ENCODE results near the gene DIS3L2. TPM values are rescaled to one million over a fixed set of nuclear protein-coding genes. Genes with fewer than 3 reads are reported as not detected.

The DIS3L2 gene
- total and polyA plus RNA-seq, 2 experiments from 2014 or later: 35.5 to 50.1 TPM

GRCh38 chr2:232190796-232191195, 229.3 kb downstream of the DIS3L2 start:
- Histone ChIP-seq H3K27ac (peak overlapping the region; percentile 74), H3K4me1 (ENCODE audit: low read depth) (peaks cover 12% of the 10 kb centered on the region), H3K9me3 (ENCODE audit: low read depth) (no peaks in the 10 kb centered on the region), H3K4me3 (no peak overlapping the region), H3K36me3 (no peaks in the 10 kb centered on the region), H3K27me3 (no peaks in the 10 kb centered on the region)
- TF ChIP-seq, protein P1, sequence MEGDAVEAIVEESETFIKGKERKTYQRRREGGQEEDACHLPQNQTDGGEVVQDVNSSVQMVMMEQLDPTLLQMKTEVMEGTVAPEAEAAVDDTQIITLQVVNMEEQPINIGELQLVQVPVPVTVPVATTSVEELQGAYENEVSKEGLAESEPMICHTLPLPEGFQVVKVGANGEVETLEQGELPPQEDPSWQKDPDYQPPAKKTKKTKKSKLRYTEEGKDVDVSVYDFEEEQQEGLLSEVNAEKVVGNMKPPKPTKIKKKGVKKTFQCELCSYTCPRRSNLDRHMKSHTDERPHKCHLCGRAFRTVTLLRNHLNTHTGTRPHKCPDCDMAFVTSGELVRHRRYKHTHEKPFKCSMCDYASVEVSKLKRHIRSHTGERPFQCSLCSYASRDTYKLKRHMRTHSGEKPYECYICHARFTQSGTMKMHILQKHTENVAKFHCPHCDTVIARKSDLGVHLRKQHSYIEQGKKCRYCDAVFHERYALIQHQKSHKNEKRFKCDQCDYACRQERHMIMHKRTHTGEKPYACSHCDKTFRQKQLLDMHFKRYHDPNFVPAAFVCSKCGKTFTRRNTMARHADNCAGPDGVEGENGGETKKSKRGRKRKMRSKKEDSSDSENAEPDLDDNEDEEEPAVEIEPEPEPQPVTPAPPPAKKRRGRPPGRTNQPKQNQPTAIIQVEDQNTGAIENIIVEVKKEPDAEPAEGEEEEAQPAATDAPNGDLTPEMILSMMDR (IDR thresholded peaks at IDR 0.05; ENCODE audit: low read depth, low read length): no peak
- DNase-seq (ENCODE audit: low read depth in 1 of 2, low spot score in 1 of 2): peak in 1 of 2 donors; percentile 17

DNA sequence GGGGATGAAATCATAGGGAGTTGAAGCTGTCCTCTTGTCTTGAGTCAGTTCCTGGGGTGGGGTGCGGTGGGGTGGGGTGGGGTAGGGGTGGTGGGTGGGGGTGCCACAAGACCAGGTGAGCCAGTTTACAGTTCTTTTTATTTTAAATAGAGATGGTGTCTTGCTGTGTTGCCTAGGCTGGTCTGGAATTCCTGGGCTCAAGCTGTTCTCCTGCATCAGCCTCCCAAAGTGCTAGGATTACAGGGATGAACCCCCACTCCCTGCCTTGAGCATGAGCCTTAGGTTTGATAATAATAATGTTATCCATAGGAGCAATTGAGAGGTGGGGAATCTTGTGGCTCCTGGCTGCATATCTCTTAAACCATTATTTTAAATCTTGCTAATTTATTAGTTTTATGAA, 234.0 kb downstream of the DIS3L2 start:
- Histone ChIP-seq H3K27me3 (no peaks in the 10 kb centered on the region), H3K9me3 (ENCODE audit: low read depth) (no peaks in the 10 kb centered on the region), H3K4me1 (ENCODE audit: low read depth) (peaks cover 11% of the 10 kb centered on the region), H3K36me3 (no peaks in the 10 kb centered on the region), H3K4me3 (no peak overlapping the region), H3K27ac (no peak overlapping the region)
- TF ChIP-seq, protein P1 (IDR thresholded peaks at IDR 0.05; ENCODE audit: low read depth, low read length): no peak
- DNase-seq (ENCODE audit: low read depth in 1 of 2, low spot score in 1 of 2): no peak

DNA sequence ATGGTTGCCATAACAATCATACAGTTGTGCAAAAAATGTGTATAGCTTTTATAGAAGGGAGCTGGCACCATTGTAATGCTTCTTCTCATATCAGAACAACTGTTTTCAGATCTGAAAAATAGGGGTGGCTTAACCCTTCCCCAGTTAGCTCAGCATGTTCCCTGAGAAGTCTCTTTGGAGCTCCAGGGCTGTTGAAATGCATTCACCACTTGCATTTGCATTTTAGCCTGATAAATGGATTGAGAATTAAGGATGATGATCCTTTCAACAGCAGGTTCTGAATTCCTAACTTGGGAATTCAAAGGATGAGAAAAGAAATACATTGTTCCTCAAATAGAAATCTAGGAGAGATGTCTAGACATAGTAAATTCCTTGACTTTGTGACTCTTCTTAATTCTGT, 235.3 kb downstream of the DIS3L2 start:
- Histone ChIP-seq H3K4me1 (ENCODE audit: low read depth) (peaks cover 4% of the 10 kb centered on the region), H3K27me3 (no peaks in the 10 kb centered on the region), H3K27ac (no peak overlapping the region), H3K9me3 (ENCODE audit: low read depth) (no peaks in the 10 kb centered on the region), H3K36me3 (no peaks in the 10 kb centered on the region), H3K4me3 (no peak overlapping the region)
- TF ChIP-seq, protein P1 (IDR thresholded peaks at IDR 0.05; ENCODE audit: low read depth, low read length): no peak
- no peak for DNase-seq (ENCODE audit: low read depth in 1 of 2, low spot score in 1 of 2)

- TF ChIP-seq, protein P1 (IDR thresholded peaks at IDR 0.05; ENCODE audit: low read depth, low read length): no peak
- Histone ChIP-seq H3K9me3 (ENCODE audit: low read depth) (no peaks in the 10 kb centered on the region), H3K4me3 (no peak overlapping the region), H3K27ac (no peak overlapping the region), H3K27me3 (no peaks in the 10 kb centered on the region), H3K36me3 (no peaks in the 10 kb centered on the region), H3K4me1 (ENCODE audit: low read depth) (peaks cover 17% of the 10 kb centered on the region)
- no peak for DNase-seq (ENCODE audit: low read depth in 1 of 2, low spot score in 1 of 2)
Measured at GRCh38 chr2:232200195-232200594, 238.7 kb downstream of the DIS3L2 start.

GRCh38 chr2:232203166-232203891, 241.8 kb downstream of the DIS3L2 start:
- Histone ChIP-seq H3K27ac (no peak overlapping the region), H3K27me3 (no peaks in the 10 kb centered on the region), H3K36me3 (no peaks in the 10 kb centered on the region), H3K4me1 (ENCODE audit: low read depth) (peaks cover 18% of the 10 kb centered on the region), H3K4me3 (no peak overlapping the region), H3K9me3 (ENCODE audit: low read depth) (no peaks in the 10 kb centered on the region)
- DNase-seq (ENCODE audit: low read depth in 1 of 2, low spot score in 1 of 2): no peak
- TF ChIP-seq, protein P1 (IDR thresholded peaks at IDR 0.05; ENCODE audit: low read depth, low read length): no peak

Measured in cardiac muscle cell (in vitro differentiated cells and primary cell).